WI38 (cell line): Measurements from ENCODE around the gene NELL1.
"Not testable (repeated sequence)": the region's sequence is repeated elsewhere in the genome, so short reads cannot be mapped to it uniquely, and the experiment has no call there.

ENCODE experiments used
- H3K4me3 ChIP-seq: 2 replicates; pipeline ENCODE4 v1.5.1; 2011; ENCODE audit warnings: low read depth, mild to moderate bottlenecking, control low read depth, low read length
- TF ChIP-seq, protein P1 (sequence below): IDR thresholded peaks from 2 replicates; pipeline ENCODE4 v1.5.1; 2012; ENCODE audit warnings: low read depth, mild to moderate bottlenecking, control low read depth, low read length

The NELL1 gene

DNA sequence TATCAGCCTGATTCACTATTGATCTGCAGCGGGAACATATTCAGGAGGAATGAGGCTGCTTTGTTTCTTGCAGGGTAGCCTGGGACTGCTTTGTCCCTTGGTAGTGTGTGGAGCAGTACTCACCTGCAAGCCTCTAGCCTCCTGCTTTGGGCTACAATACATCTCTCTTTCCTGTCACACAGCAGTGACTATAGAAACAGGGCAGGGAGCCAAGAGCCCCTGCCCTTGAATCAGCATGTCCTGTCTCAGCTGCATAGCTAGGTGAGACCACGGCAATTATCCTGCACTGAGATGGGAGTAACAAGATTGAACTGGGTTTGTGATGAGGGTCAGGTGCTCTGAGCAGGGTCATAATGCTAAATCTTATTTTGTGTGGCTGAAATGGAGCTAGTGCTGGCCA is 191.9 kb downstream of the NELL1 start:
- TF ChIP-seq, protein P1, sequence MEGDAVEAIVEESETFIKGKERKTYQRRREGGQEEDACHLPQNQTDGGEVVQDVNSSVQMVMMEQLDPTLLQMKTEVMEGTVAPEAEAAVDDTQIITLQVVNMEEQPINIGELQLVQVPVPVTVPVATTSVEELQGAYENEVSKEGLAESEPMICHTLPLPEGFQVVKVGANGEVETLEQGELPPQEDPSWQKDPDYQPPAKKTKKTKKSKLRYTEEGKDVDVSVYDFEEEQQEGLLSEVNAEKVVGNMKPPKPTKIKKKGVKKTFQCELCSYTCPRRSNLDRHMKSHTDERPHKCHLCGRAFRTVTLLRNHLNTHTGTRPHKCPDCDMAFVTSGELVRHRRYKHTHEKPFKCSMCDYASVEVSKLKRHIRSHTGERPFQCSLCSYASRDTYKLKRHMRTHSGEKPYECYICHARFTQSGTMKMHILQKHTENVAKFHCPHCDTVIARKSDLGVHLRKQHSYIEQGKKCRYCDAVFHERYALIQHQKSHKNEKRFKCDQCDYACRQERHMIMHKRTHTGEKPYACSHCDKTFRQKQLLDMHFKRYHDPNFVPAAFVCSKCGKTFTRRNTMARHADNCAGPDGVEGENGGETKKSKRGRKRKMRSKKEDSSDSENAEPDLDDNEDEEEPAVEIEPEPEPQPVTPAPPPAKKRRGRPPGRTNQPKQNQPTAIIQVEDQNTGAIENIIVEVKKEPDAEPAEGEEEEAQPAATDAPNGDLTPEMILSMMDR, result no peak
- no peak overlapping the region for H3K4me3 ChIP-seq

DNA sequence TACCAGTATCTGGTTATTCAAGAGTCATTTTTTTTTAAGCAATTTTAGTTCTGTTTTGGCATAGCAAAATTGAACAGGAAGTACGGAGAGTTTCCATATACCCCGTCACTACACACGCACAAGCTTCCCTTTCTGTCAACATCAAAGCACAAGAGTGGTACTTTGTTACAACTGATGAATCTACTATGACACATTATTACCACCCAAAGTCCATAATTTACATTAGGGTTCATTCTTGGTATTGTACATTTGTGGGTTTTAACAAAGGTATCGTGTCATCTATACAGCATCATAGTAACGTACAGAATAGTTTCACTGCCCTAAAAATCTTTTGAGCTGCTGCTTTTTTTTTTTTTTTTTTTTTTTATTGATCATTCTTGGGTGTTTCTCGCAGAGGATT is 192.9 kb downstream of the NELL1 start:
- not testable (repeated sequence) for H3K4me3 ChIP-seq

DNA sequence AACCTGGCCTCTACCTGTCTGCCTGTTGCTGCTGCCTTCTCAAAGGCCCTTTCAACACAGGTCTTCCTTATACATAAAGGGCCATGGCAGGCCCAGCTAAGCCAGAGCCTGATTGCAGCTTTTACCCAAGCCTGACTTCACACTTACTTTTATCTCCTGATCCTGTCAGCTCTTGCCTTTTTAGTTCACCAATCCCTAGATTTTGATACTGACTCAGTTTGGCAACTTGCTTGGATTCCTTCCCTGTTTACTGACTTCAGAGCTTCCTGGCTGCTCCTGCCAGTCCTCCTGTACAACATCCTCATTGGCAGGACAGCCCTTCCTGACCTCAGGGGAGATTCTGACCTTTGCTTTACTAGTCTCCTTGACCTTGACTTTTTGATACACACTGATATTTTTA is 195.2 kb downstream of the NELL1 start:
- TF ChIP-seq, protein P1, result no peak
- H3K4me3 ChIP-seq, result no peak overlapping the region

DNA sequence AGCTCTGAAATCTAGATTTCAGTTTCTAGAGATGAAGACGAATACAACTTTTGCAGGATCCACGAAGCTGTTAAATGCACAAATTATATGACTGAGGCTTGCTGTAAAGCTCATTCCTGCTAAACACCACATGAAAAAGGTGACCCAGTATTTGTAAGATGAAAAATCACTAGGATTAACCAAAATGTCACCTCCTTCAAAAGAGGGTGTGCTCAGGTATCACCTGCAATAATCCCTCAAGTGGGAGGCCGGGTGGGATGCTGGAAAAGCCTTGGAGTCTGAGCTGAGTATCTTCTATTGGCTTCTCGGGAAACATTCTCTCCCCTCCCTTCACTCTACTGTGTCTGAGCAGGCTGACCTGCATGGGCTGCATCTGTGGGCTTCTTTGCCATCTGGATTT is 195.8 kb downstream of the NELL1 start:
- TF ChIP-seq, protein P1, result no peak
- H3K4me3 ChIP-seq, result no peak overlapping the region

DNA sequence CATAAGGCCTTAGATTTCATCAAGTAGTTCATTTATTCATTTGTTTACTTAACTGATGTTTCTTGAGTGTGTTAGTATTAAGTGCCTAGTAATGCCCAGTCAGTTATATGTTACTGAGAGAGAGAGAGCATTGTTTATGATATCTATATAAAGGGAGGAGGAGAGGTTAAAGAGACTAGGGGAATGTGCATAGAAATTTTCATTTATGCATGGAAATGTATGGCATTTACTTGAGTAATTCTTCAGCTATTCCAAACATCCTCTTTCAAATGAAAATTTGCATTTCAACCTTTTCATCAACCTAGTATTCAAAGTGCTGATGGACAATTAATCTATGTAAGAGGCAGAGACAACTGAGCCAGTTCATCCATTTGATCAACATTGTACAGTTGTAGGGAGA is 199.7 kb downstream of the NELL1 start:
- TF ChIP-seq, protein P1, result no peak

DNA sequence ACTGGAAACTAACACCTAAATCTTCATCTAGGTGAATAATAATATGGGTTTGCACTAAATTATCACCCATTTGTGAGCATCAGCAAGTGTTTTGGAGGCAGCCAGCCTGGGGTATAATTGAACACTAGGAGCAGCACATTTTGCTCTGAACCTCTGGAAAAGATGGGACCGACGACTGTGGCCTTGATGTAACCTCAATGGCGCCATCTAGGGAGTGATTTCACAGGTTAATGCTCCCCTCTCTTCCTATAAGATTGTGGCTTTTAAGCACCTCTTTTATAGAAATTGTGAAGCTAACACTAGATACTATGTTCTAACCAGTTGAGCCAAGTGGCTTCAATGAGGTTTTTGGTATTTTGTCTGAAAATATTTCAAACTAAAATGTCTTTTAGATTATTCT is 203.7 kb downstream of the NELL1 start:
- H3K4me3 ChIP-seq, result no peak overlapping the region
- TF ChIP-seq, protein P1, result no peak

More for the DNA sequence above, 199.7 kb downstream of the NELL1 start:
- no peak overlapping the region for H3K4me3 ChIP-seq

DNA sequence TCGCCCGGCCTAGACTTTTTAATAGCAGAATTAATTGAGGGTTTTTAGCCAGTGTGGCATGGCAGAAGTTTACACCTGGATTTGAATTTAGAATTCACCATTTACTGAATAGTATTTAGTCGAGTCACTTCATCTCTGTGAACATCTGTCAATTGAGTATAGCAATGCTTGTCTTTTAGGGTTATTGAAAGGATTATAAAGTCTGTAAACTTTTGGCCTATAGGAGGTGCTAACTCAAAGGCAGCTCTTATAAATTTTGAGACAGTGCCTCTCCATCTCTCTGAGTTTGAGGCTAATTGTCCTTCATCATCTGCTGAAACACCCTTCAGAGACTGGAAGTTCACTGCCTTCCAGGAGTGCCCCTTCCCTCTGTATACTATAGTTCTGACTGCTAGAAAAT is 205.0 kb downstream of the NELL1 start:
- no peak overlapping the region for H3K4me3 ChIP-seq
- TF ChIP-seq, protein P1, result no peak

DNA sequence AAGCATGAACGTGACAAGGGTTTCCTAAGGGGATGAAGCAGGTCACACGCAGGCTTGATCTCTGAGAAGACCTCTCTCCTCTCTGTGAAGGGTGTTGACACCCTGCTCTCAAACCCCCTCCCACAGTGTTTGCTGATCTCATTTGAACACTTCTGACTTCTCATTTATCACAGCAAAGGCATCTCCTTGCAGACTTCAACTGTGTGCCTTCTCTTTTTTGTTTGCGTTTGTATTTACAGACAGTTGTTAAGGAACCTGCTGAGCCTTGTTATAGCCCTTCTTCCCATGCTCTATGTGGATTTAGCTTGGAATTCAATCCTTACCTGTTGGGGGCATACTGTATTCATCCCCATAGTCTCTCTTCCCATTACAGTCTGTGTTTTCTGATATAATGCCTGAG is 206.5 kb downstream of the NELL1 start:
- TF ChIP-seq, protein P1, result no peak
- no peak overlapping the region for H3K4me3 ChIP-seq
